Ishikawa (cell line): ENCODE data around the gene C10orf95.
A peak's percentile ranks its signal among the peaks of the same experiment; 100 is the strongest.

Experiments
- CEBPB ChIP-seq: IDR thresholded peaks from 2 replicates; pipeline ENCODE4 v1.6.1; 2012
- CREB1 ChIP-seq: IDR thresholded peaks from 2 replicates; pipeline ENCODE4 v1.6.1; 2012; ENCODE audit warnings: low read depth
- EGR1 ChIP-seq: IDR thresholded peaks from 2 replicates; pipeline ENCODE4 v1.6.1; 2012
- EP300 ChIP-seq: IDR thresholded peaks from 2 replicates; pipeline ENCODE4 v1.6.1; 2012; ENCODE audit warnings: borderline replicate concordance
- FOXM1 ChIP-seq: IDR thresholded peaks from 2 replicates; pipeline ENCODE4 v1.6.1; 2012; ENCODE audit warnings: low read depth, borderline replicate concordance
- NFIC ChIP-seq: IDR thresholded peaks from 2 replicates; pipeline ENCODE4 v1.6.1; 2012
- RAD21 ChIP-seq: IDR thresholded peaks from 2 replicates; pipeline ENCODE4 v1.6.1; 2012; ENCODE audit warnings: low read depth
- REST ChIP-seq: IDR thresholded peaks from 2 replicates; pipeline ENCODE4 v1.6.1; 2012; ENCODE audit warnings: low read depth, mild to moderate bottlenecking
- TAF1 ChIP-seq: IDR thresholded peaks from 2 replicates; pipeline ENCODE4 v1.6.1; 2012; ENCODE audit warnings: low read depth, mild to moderate bottlenecking
- TCF12 ChIP-seq: IDR thresholded peaks from 2 replicates; pipeline ENCODE4 v1.6.1; 2012; ENCODE audit warnings: low read depth
- TEAD4 ChIP-seq: IDR thresholded peaks from 2 replicates; pipeline ENCODE4 v1.6.1; 2012
- USF1 ChIP-seq: IDR thresholded peaks from 2 replicates; pipeline ENCODE4 v1.6.1; 2012
- YY1 ChIP-seq: IDR thresholded peaks from 2 replicates; pipeline ENCODE4 v1.6.1; 2012; ENCODE audit warnings: low read depth
- ZBTB7A ChIP-seq: IDR thresholded peaks from 2 replicates; pipeline ENCODE4 v1.6.1; 2012; ENCODE audit warnings: low read depth
- TF ChIP-seq, protein P1 (sequence below): IDR thresholded peaks from 2 replicates; pipeline ENCODE4 v1.6.1; 2012

Gene C10orf95

DNA sequence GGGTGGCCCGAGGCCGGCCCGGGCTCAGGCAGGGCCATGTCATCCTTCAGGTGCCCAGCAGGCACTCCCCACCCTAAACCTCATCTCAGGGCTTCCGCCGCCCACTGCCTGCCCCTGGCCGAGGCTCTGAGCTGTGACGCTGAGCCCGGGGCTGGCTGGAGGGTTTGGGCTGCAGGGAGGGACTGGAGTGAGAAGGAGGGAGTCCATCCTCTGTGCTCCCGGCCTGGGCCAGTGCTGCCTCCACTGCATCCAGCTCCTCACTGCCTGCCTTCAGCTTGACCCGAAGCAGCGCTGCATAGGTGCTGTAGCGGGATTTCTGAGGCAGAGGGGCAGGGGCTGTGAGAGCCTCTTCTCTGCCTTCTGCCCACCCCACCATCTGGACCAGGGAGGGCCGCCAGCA lies 48.2 kb downstream of the C10orf95 start:
- no peak for TF ChIP-seq YY1
- no peak for TF ChIP-seq NFIC
- no peak for TF ChIP-seq ZBTB7A
- TF ChIP-seq EP300 = no peak
- TF ChIP-seq, protein P1, sequence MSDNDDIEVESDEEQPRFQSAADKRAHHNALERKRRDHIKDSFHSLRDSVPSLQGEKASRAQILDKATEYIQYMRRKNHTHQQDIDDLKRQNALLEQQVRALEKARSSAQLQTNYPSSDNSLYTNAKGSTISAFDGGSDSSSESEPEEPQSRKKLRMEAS = no peak
- no peak for TF ChIP-seq FOXM1
- no peak for TF ChIP-seq EGR1
- no peak for TF ChIP-seq RAD21
- TF ChIP-seq TCF12 = no peak
- TF ChIP-seq TAF1 = no peak
- TF ChIP-seq USF1 = no peak
- no peak for TF ChIP-seq REST
- TF ChIP-seq CREB1 = no peak
- no peak for TF ChIP-seq CEBPB
- TF ChIP-seq TEAD4 = no peak

- TF ChIP-seq EGR1 (no peak), REST (no peak), CEBPB (no peak), FOXM1 (no peak), YY1 (no peak), NFIC (no peak), TCF12 (no peak), EP300 (no peak), ZBTB7A (no peak), USF1 (no peak), TAF1 (no peak), RAD21 (no peak), CREB1 (no peak), TEAD4 (no peak)
- TF ChIP-seq, protein P1 = no peak
Measured at GRCh38 chr10:102402512-102402896, 48.8 kb downstream of the C10orf95 start.

GRCh38 chr10:102401735-102402511 lies 49.4 kb downstream of the C10orf95 start:
- TF ChIP-seq TCF12 = peak; percentile 67
- TF ChIP-seq ZBTB7A = 0 out of 2 replicates have a peak, but pooled peaks have one; percentile 38
- peak; percentile 87 for TF ChIP-seq TEAD4
- no peak for TF ChIP-seq REST
- TF ChIP-seq, protein P1 = peak; percentile 81
- no peak for TF ChIP-seq EP300
- TF ChIP-seq FOXM1 = no peak
- no peak for TF ChIP-seq EGR1

- TF ChIP-seq NFIC (no peak), EP300 (no peak), CEBPB (no peak)
- TF ChIP-seq, protein P1 = no peak
Measured at GRCh38 chr10:102401342-102401654, 50.0 kb downstream of the C10orf95 start.
